ENCODE data around the gene CCDC88B. TPM values are rescaled to one million over a fixed set of nuclear protein-coding genes. Genes with fewer than 3 reads are reported as not detected.

CCDC88B gene
- total RNA-seq, 1 experiment from 2014 or later: 3.0 TPM

DNA sequence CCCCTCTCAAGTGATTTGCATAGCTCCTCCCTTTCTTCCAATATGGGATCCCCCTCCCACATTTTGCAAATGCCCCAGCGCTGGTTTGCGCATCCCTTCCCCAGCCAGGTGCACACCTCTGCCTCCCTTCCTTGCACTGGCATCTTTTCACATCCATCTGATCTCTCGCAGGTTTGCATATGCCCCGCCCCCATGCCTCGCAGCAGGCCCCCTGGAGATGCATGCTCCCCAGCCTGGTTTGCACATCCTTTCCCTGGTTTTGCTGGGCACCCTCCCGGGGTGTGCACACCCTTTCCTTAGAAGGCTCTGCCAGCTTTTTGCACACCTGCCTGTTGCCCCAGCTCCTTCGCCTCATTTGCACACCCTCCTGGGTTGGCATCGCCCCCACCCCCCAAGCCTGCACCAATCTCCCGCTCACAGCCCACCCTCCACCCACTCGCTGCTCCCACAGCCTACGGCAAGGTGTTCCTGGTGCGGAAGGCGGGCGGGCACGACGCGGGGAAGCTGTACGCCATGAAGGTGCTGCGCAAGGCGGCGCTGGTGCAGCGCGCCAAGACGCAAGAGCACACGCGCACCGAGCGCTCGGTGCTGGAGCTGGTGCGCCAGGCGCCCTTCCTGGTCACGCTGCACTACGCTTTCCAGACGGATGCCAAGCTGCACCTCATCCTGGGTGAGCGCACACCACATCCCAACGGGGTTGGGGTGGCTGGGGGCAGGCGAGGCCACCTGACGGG, 19.9 kb downstream of the CCDC88B start:
- DNase-seq: no peak
- no peaks in the 10 kb centered on the region for H3K9me3 ChIP-seq
- peak overlapping the region; percentile 88 for H3K4me3 ChIP-seq
- H3K27me3 ChIP-seq: no peaks in the 10 kb centered on the region
- H3K36me3 ChIP-seq: peaks cover 26% of the 10 kb centered on the region

DNA sequence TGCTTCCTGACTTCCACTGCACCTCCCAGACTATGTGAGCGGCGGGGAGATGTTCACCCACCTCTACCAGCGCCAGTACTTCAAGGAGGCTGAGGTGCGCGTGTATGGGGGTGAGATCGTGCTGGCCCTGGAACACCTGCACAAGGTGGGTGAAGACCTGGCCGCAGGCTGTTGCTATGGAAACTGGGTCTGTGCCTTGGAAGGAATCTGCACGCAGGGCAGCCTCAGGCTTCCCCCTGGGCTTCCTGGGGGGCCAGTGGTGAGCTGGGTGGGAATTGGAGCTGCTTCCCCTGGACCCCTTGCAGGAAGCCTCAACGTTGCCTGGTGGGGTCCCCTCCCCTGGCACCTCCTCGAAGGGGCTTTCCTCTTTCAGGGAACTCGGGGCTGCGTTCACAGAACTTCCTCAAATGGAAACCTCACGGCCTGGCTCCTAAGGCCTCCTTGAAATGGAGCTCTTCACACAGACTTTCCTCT, 20.5 kb downstream of the CCDC88B start:
- Histone ChIP-seq H3K4me3 (no peak overlapping the region), H3K36me3 (peaks cover 32% of the 10 kb centered on the region), H3K27me3 (no peaks in the 10 kb centered on the region), H3K9me3 (no peaks in the 10 kb centered on the region)
- no peak for DNase-seq

- Histone ChIP-seq H3K4me3 (no peak overlapping the region), H3K9me3 (no peaks in the 10 kb centered on the region), H3K27me3 (no peaks in the 10 kb centered on the region), H3K36me3 (peaks cover 38% of the 10 kb centered on the region)
- DNase-seq: no peak
These were observed 21.7 kb downstream of the CCDC88B start for GRCh38 chr11:64361659-64362058.

GRCh38 chr11:64362339-64362738, 22.3 kb downstream of the CCDC88B start:
- DNase-seq: no peak
- peaks cover 42% of the 10 kb centered on the region for H3K36me3 ChIP-seq
- no peaks in the 10 kb centered on the region for H3K9me3 ChIP-seq
- no peaks in the 10 kb centered on the region for H3K27me3 ChIP-seq
- no peak overlapping the region for H3K4me3 ChIP-seq

- H3K9me3 ChIP-seq: no peaks in the 10 kb centered on the region
- H3K4me3 ChIP-seq: no peak overlapping the region
- H3K27me3 ChIP-seq: no peaks in the 10 kb centered on the region
- peaks cover 55% of the 10 kb centered on the region for H3K36me3 ChIP-seq
- no peak for DNase-seq
These were observed 24.4 kb downstream of the CCDC88B start for GRCh38 chr11:64364435-64364834.

GRCh38 chr11:64364911-64365310, 24.9 kb downstream of the CCDC88B start:
- DNase-seq: no peak
- no peaks in the 10 kb centered on the region for H3K9me3 ChIP-seq
- peaks cover 55% of the 10 kb centered on the region for H3K36me3 ChIP-seq
- no peaks in the 10 kb centered on the region for H3K27me3 ChIP-seq
- H3K4me3 ChIP-seq: no peak overlapping the region

- Histone ChIP-seq H3K27me3 (no peaks in the 10 kb centered on the region), H3K4me3 (no peak overlapping the region), H3K36me3 (peaks cover 41% of the 10 kb centered on the region), H3K9me3 (no peaks in the 10 kb centered on the region)
- DNase-seq: no peak
These were observed 26.7 kb downstream of the CCDC88B start for GRCh38 chr11:64366751-64367150.

- peaks cover 33% of the 10 kb centered on the region for H3K36me3 ChIP-seq
These were observed 28.1 kb downstream of the CCDC88B start for GRCh38 chr11:64367931-64368672.

GRCh38 chr11:64368673-64369074, 28.7 kb downstream of the CCDC88B start:
- no peak for DNase-seq
- Histone ChIP-seq H3K9me3 (no peaks in the 10 kb centered on the region), H3K4me3 (no peak overlapping the region), H3K27me3 (no peaks in the 10 kb centered on the region), H3K36me3 (peaks cover 30% of the 10 kb centered on the region)

More at GRCh38 chr11:64367931-64368672, 28.1 kb downstream of the CCDC88B start:
- Histone ChIP-seq H3K4me3 (no peak overlapping the region), H3K9me3 (no peaks in the 10 kb centered on the region), H3K27me3 (no peaks in the 10 kb centered on the region)
- no peak for DNase-seq

DNA sequence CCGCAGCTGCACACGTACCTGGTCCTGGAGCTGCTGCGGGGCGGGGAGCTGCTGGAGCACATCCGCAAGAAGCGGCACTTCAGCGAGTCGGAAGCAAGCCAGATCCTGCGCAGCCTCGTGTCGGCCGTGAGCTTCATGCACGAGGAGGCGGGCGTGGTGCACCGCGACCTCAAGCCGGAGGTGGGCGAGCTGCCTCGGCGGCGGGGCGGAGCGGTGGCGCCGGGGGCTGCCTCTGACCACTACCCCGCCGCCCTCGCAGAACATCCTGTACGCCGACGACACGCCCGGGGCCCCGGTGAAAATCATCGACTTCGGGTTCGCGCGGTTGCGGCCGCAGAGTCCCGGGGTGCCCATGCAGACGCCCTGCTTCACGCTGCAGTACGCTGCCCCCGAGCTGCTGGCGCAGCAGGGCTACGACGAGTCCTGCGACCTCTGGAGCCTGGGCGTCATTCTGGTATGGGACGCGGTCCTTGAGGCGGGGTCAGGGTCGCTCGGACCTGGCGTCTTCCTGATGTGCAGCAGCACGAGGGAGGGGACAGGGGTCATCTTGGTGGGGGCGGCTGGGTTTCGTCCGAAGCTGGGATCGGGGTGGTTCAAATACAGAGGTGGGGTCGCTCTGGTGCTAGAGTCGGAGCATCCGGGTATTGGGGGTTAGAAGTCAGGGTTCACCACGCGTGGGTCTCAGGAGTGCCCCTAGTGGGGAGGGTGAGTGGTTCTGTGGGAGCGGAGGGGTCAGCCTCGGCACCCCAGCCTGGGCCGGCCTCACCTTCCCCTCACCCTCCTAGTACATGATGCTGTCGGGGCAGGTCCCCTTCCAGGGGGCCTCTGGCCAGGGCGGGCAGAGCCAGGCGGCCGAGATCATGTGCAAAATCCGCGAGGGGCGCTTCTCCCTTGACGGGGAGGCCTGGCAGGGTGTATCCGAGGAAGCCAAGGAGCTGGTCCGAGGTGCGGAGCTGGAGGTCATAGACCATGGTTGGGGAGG, 29.7 kb downstream of the CCDC88B start:
- DNase-seq: no peak
- peaks cover 29% of the 10 kb centered on the region for H3K36me3 ChIP-seq

GRCh38 chr11:64371201-64371600, 31.2 kb downstream of the CCDC88B start:
- Histone ChIP-seq H3K27me3 (no peaks in the 10 kb centered on the region), H3K9me3 (no peaks in the 10 kb centered on the region), H3K36me3 (peaks cover 18% of the 10 kb centered on the region), H3K4me3 (no peak overlapping the region)
- no peak for DNase-seq

More for the DNA sequence above, 29.7 kb downstream of the CCDC88B start:
- Histone ChIP-seq H3K9me3 (no peaks in the 10 kb centered on the region), H3K4me3 (no peak overlapping the region), H3K27me3 (no peaks in the 10 kb centered on the region)

- no peaks in the 10 kb centered on the region for H3K27me3 ChIP-seq
- H3K4me3 ChIP-seq: no peak overlapping the region; the same call in 1 of the 2 replicates
- H3K9me3 ChIP-seq: no peaks in the 10 kb centered on the region
- DNase-seq: no peak
- H3K36me3 ChIP-seq: peaks cover 14% of the 10 kb centered on the region
These were observed 32.0 kb downstream of the CCDC88B start for GRCh38 chr11:64372021-64372420.

- Histone ChIP-seq H3K36me3 (peaks cover 6% of the 10 kb centered on the region), H3K4me3 (peak overlapping the region; percentile 67), H3K27me3 (no peaks in the 10 kb centered on the region), H3K9me3 (no peaks in the 10 kb centered on the region)
- DNase-seq: peak; percentile 97
These were observed 33.0 kb downstream of the CCDC88B start for GRCh38 chr11:64372802-64373597.

DNA sequence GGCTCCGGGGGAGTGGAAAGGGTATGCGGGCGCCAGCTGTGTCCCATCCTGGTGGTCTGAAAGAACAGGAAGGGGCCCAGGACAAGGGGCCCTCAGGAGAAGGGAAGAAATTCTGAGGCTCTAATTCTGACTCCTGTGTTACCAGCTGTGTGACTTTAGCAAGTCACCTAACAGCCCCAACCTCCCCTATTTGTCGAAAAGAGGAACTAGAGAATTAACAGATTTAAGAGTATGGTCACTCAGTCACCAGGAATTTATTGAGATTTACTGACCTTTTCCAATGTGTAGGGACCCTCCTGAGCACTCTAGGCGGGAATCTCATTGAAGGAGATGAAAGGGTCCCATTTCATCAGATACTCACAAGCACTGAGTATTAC, 33.6 kb downstream of the CCDC88B start:
- H3K4me3 ChIP-seq: peak overlapping the region; percentile 67
- peaks cover 4% of the 10 kb centered on the region for H3K36me3 ChIP-seq
- no peak for DNase-seq
- no peaks in the 10 kb centered on the region for H3K27me3 ChIP-seq
- no peaks in the 10 kb centered on the region for H3K9me3 ChIP-seq

DNA sequence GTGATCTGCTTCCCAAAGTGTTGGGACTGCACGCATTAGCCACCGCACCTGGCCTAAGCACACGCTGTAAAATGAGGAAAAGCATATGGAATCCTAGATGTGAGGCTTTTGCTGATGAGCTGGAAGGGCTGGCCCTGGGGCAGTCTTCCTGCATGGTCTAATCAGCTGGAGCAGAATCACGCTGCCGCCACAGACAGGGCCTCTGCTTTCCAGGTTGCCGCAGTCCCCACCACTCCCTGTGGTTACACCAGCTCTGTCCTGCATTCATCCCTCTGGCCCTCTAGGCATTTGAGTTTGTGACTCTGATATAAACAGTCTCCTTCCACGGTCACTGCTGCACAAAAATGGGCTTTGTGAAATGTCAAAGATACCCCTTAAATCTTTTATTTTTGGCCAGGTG, 36.1 kb downstream of the CCDC88B start:
- Histone ChIP-seq H3K9me3 (no peaks in the 10 kb centered on the region), H3K36me3 (no peaks in the 10 kb centered on the region; the same call in 1 of the 2 replicates), H3K27me3 (no peaks in the 10 kb centered on the region), H3K4me3 (no peak overlapping the region)
- no peak for DNase-seq

DNA sequence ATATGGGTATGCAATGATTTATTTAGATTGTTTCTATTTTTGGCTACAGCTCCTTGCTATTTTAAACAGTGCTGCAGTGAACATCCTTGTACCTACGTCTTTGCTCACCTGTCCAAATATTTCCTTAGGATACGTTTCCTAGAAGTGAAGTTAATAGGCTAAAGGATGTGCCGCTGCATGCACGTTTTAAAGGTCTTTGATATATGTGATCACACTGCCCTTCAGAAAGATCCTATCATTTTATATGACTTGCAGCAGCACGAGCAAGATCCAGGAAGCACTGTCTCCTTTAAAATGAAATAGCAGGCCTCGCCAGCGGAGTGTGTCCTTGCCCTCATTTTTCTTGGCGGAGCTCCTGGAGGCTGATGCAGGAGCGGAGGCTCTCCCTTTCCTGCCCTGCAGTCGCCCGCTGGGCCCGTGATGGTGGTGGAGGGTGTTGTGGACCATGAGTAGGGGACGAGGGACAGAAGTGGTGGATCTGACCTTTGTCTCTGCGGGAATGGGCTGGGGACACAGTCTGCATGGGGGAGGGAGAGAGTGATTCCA, 38.4 kb downstream of the CCDC88B start:
- H3K4me3 ChIP-seq: no peak overlapping the region
- no peaks in the 10 kb centered on the region for H3K9me3 ChIP-seq
- DNase-seq: peak; percentile 66
- H3K27me3 ChIP-seq: no peaks in the 10 kb centered on the region
- H3K36me3 ChIP-seq: no peaks in the 10 kb centered on the region
